ENCODE measurements around the gene VSIG10L. TPM values are rescaled to one million over a fixed set of nuclear protein-coding genes. Genes with fewer than 3 reads are reported as not detected.
A peak's percentile ranks its signal among the peaks of the same experiment; 100 is the strongest.

The VSIG10L gene
- total RNA-seq, 1 donor from 2014 or later, result 4.2 TPM

GRCh38 chr19:51361239-51361638, 19.3 kb upstream of the VSIG10L start:
- Mint-ChIP-seq H3K27ac (ENCODE audit: unreplicated experiment) (no peak overlapping the region), H3K9me3 (ENCODE audit: unreplicated experiment) (no peaks in the 10 kb centered on the region), H3K27me3 (ENCODE audit: low read depth, unreplicated experiment) (no peaks in the 10 kb centered on the region), H3K4me3 (ENCODE audit: unreplicated experiment) (no peak overlapping the region), H3K36me3 (ENCODE audit: low read depth, unreplicated experiment) (peaks cover 4% of the 10 kb centered on the region), H3K4me1 (ENCODE audit: low read depth, unreplicated experiment) (peaks cover 26% of the 10 kb centered on the region)
- Histone ChIP-seq H3K27me3 (ENCODE audit: insufficient read depth, low read length) (no peaks in the 10 kb centered on the region), H2AFZ (ENCODE audit: low read depth, low read length) (no peak overlapping the region), H4K20me1 (ENCODE audit: insufficient read depth, low read length) (peaks cover 9% of the 10 kb centered on the region), H3K4me3 (ENCODE audit: insufficient read depth, low read depth, low read length) (no peak overlapping the region), H3K9me3 (ENCODE audit: insufficient read depth, low read depth, low read length) (no peaks in the 10 kb centered on the region), H3K4me2 (ENCODE audit: low read length) (no peak overlapping the region), H3K4me1 (ENCODE audit: insufficient read depth, low read length) (peaks cover 31% of the 10 kb centered on the region), H3K79me2 (ENCODE audit: insufficient read depth, low read length) (peaks cover 17% of the 10 kb centered on the region), H3K27ac (ENCODE audit: low read depth, low read length) (no peak overlapping the region), H3K9ac (ENCODE audit: low read length) (no peak overlapping the region), H3K36me3 (ENCODE audit: insufficient read depth, low read length) (no peaks in the 10 kb centered on the region)
- no peak for DNase-seq (ENCODE audit: low read depth)
- no peak for FAIRE-seq
- TF ChIP-seq CTCF (IDR thresholded peaks at IDR 0.05; ENCODE audit: insufficient read depth, low read depth, low read length), result no peak
- TF ChIP-seq EZH2 (IDR thresholded peaks at IDR 0.05; ENCODE audit: insufficient read depth, low read length), result no peak

GRCh38 chr19:51359294-51359693, 17.4 kb upstream of the VSIG10L start:
- peaks cover 9% of the 10 kb centered on the region for H4K20me1 ChIP-seq (ENCODE audit: insufficient read depth, low read length)
- no peak overlapping the region for H2AFZ ChIP-seq (ENCODE audit: low read depth, low read length)
- H3K27me3 Mint-ChIP-seq (ENCODE audit: low read depth, unreplicated experiment), result no peaks in the 10 kb centered on the region
- DNase-seq (ENCODE audit: low read depth) (peak; percentile 90), FAIRE-seq (no peak)
- peaks cover 8% of the 10 kb centered on the region for H3K79me2 ChIP-seq (ENCODE audit: insufficient read depth, low read length)
- H3K9ac ChIP-seq (ENCODE audit: low read length), result peak overlapping the region; percentile 43
- H3K9me3 Mint-ChIP-seq (ENCODE audit: unreplicated experiment), result no peaks in the 10 kb centered on the region
- H3K9me3 ChIP-seq (ENCODE audit: insufficient read depth, low read depth, low read length), result no peaks in the 10 kb centered on the region
- H3K27ac ChIP-seq (ENCODE audit: low read depth, low read length), result peak overlapping the region; percentile 48
- peaks cover 24% of the 10 kb centered on the region for H3K4me1 ChIP-seq (ENCODE audit: insufficient read depth, low read length)
- H3K4me3 ChIP-seq (ENCODE audit: insufficient read depth, low read depth, low read length), result no peak overlapping the region
- peak overlapping the region; percentile 12 for H3K4me2 ChIP-seq (ENCODE audit: low read length)
- peaks cover 25% of the 10 kb centered on the region for H3K4me1 Mint-ChIP-seq (ENCODE audit: low read depth, unreplicated experiment)
- H3K4me3 Mint-ChIP-seq (ENCODE audit: unreplicated experiment), result no peak overlapping the region
- no peak for TF ChIP-seq EZH2 (IDR thresholded peaks at IDR 0.05; ENCODE audit: insufficient read depth, low read length)
- no peak for TF ChIP-seq CTCF (IDR thresholded peaks at IDR 0.05; ENCODE audit: insufficient read depth, low read depth, low read length)
- H3K27ac Mint-ChIP-seq (ENCODE audit: unreplicated experiment), result peak overlapping the region; percentile 68
- H3K36me3 Mint-ChIP-seq (ENCODE audit: low read depth, unreplicated experiment), result peaks cover 6% of the 10 kb centered on the region
- H3K36me3 ChIP-seq (ENCODE audit: insufficient read depth, low read length), result no peaks in the 10 kb centered on the region
- H3K27me3 ChIP-seq (ENCODE audit: insufficient read depth, low read length), result no peaks in the 10 kb centered on the region

GRCh38 chr19:51357952-51358351, 16.0 kb upstream of the VSIG10L start:
- DNase-seq (ENCODE audit: low read depth) (no peak), FAIRE-seq (no peak)
- Histone ChIP-seq H3K4me3 (ENCODE audit: insufficient read depth, low read depth, low read length) (no peak overlapping the region), H3K79me2 (ENCODE audit: insufficient read depth, low read length) (no peaks in the 10 kb centered on the region), H3K9me3 (ENCODE audit: insufficient read depth, low read depth, low read length) (no peaks in the 10 kb centered on the region), H3K36me3 (ENCODE audit: insufficient read depth, low read length) (no peaks in the 10 kb centered on the region), H3K4me1 (ENCODE audit: insufficient read depth, low read length) (peaks cover 23% of the 10 kb centered on the region), H3K27ac (ENCODE audit: low read depth, low read length) (no peak overlapping the region), H3K9ac (ENCODE audit: low read length) (no peak overlapping the region), H3K27me3 (ENCODE audit: insufficient read depth, low read length) (no peaks in the 10 kb centered on the region), H2AFZ (ENCODE audit: low read depth, low read length) (no peak overlapping the region), H4K20me1 (ENCODE audit: insufficient read depth, low read length) (peaks cover 9% of the 10 kb centered on the region), H3K4me2 (ENCODE audit: low read length) (no peak overlapping the region)
- Mint-ChIP-seq H3K4me3 (ENCODE audit: unreplicated experiment) (no peak overlapping the region), H3K27ac (ENCODE audit: unreplicated experiment) (no peak overlapping the region), H3K27me3 (ENCODE audit: low read depth, unreplicated experiment) (no peaks in the 10 kb centered on the region), H3K9me3 (ENCODE audit: unreplicated experiment) (no peaks in the 10 kb centered on the region), H3K36me3 (ENCODE audit: low read depth, unreplicated experiment) (peaks cover 6% of the 10 kb centered on the region), H3K4me1 (ENCODE audit: low read depth, unreplicated experiment) (peaks cover 16% of the 10 kb centered on the region)
- TF ChIP-seq CTCF (IDR thresholded peaks at IDR 0.05; ENCODE audit: insufficient read depth, low read depth, low read length), result no peak
- no peak for TF ChIP-seq EZH2 (IDR thresholded peaks at IDR 0.05; ENCODE audit: insufficient read depth, low read length)

All from astrocyte (in vitro differentiated cells and primary cell).